GM19023 (cell line): Measurements from ENCODE around the gene SLC25A29.
"Not testable (repeated sequence)": the region's sequence is repeated elsewhere in the genome, so short reads cannot be mapped to it uniquely, and the experiment has no call there.

ENCODE experiments used
- ATAC-seq: cut with Tn5 transposase; IDR thresholded peaks from one replicate; pipeline ENCODE4 v1.9.1; 2021; ENCODE audit warnings: mild to moderate bottlenecking, moderate library complexity; ENCODE audit not compliant: unreplicated experiment

SLC25A29 gene

GRCh38 chr14:100306101-100306997 is at the start of gene SLC25A29:
Gene SLC25A29, minus strand, starts transcription at chr14:100306444. Its CDS starts 212 bp downstream, at chr14:100306232.
- ATAC-seq = peak; percentile 82

- ATAC-seq = no peak
These were observed 44.7 kb upstream of the SLC25A29 start for GRCh38 chr14:100350986-100351385.

- ATAC-seq = no peak
These were observed 44.2 kb upstream of the SLC25A29 start for GRCh38 chr14:100350276-100350926.

GRCh38 chr14:100348784-100349685 is 42.8 kb upstream of the SLC25A29 start:
- ATAC-seq = no peak

GRCh38 chr14:100348253-100348729 is 42.0 kb upstream of the SLC25A29 start:
- no peak for ATAC-seq

GRCh38 chr14:100346306-100347091 is 40.3 kb upstream of the SLC25A29 start:
- no peak for ATAC-seq

- ATAC-seq = no peak
These were observed 39.5 kb upstream of the SLC25A29 start for GRCh38 chr14:100345711-100346110.

GRCh38 chr14:100344657-100345056 is 38.4 kb upstream of the SLC25A29 start:
- not testable (repeated sequence) for ATAC-seq

- not testable (repeated sequence) for ATAC-seq
These were observed 36.6 kb upstream of the SLC25A29 start for GRCh38 chr14:100342826-100343225.

- no peak for ATAC-seq
These were observed 36.0 kb upstream of the SLC25A29 start for GRCh38 chr14:100342195-100342594.

GRCh38 chr14:100341301-100342031 is 35.2 kb upstream of the SLC25A29 start:
- ATAC-seq = no peak

GRCh38 chr14:100340423-100340813 is 34.2 kb upstream of the SLC25A29 start:
- no peak for ATAC-seq

GRCh38 chr14:100339766-100340422 is 33.6 kb upstream of the SLC25A29 start:
- no peak for ATAC-seq

GRCh38 chr14:100336618-100337530 is 30.6 kb upstream of the SLC25A29 start:
- ATAC-seq = no peak

- ATAC-seq = no peak
These were observed 28.7 kb upstream of the SLC25A29 start for GRCh38 chr14:100334904-100335303.

GRCh38 chr14:100333827-100334226 is 27.6 kb upstream of the SLC25A29 start:
- ATAC-seq = no peak

- ATAC-seq = no peak
These were observed 27.1 kb upstream of the SLC25A29 start for GRCh38 chr14:100333311-100333710.

GRCh38 chr14:100332797-100333196 is 26.6 kb upstream of the SLC25A29 start:
- ATAC-seq = peak; percentile 44
